Measurements from ENCODE around the gene FREY1. TPM values are rescaled to one million over a fixed set of nuclear protein-coding genes. Genes with fewer than 3 reads are reported as not detected.

The FREY1 gene
- total RNA-seq, 6 experiments from 2014 or later, result 0.38 to 0.74 (median 0.68) TPM

DNA sequence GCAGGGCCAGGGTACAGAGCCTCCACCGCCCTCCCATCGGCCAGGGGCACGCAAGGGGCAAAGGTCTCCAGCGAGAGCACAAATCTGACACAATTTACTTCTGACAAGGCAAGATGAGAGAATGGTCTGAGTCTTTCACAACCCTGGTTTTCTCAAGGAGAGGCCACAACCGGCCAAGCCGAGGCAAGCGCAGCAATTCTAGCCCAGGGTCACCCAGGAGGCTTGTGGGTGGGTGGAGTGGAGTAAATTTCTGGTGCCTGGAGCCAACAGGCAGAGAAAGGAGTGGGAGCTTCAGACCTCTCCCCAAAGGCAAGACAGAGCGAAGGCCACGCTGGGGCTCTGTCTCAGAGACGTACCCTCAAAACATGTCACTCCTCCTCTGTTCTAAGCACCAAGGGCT lies 24.7 kb upstream of the FREY1 start:
- peaks cover 5% of the 10 kb centered on the region; the same call in 1 of the 2 replicates for H3K27me3 Mint-ChIP-seq (ENCODE audit: insufficient read depth)
- DNase-seq, result no peak
- no peaks in the 10 kb centered on the region for H3K9me3 Mint-ChIP-seq
- TF ChIP-seq, protein P1, sequence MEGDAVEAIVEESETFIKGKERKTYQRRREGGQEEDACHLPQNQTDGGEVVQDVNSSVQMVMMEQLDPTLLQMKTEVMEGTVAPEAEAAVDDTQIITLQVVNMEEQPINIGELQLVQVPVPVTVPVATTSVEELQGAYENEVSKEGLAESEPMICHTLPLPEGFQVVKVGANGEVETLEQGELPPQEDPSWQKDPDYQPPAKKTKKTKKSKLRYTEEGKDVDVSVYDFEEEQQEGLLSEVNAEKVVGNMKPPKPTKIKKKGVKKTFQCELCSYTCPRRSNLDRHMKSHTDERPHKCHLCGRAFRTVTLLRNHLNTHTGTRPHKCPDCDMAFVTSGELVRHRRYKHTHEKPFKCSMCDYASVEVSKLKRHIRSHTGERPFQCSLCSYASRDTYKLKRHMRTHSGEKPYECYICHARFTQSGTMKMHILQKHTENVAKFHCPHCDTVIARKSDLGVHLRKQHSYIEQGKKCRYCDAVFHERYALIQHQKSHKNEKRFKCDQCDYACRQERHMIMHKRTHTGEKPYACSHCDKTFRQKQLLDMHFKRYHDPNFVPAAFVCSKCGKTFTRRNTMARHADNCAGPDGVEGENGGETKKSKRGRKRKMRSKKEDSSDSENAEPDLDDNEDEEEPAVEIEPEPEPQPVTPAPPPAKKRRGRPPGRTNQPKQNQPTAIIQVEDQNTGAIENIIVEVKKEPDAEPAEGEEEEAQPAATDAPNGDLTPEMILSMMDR (IDR thresholded peaks at IDR 0.05), result no peak
- no peak overlapping the region for H3K27ac Mint-ChIP-seq
- H3K4me1 Mint-ChIP-seq (ENCODE audit: low read depth), result peaks cover 15% of the 10 kb centered on the region
- peaks cover 10% of the 10 kb centered on the region for H3K36me3 Mint-ChIP-seq (ENCODE audit: low read depth)
- no peak overlapping the region for H3K4me3 Mint-ChIP-seq

DNA sequence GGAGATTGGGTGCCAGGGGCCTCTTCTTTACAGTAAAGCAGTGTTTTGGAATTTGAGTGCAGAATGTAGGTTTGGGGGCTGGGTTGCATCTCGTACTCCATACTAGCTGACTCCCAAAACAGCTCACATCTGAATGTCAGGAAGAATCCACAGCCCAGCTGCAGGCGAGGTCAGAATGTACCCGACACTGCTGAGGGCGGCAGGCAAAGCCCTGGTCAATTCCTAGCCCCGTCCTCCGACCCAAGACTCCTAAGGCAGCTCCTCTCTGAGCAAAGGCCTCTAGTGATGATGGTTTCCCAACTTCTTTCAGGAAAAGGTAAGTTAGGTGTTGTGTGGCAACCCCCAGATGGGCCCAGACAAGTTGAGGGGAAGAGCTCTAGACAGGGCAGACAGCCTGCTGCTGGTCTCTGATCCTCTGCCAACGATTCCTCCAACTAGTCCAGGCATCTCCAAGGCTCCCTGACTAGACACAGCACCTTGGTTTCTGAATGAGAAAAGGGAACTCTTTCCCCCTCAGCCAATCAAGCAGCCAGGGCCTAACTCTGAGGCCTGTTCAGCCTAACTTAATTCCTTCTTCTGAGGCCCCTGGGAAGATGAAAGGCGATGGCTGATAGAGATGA lies 24.0 kb upstream of the FREY1 start:
- H3K27me3 Mint-ChIP-seq (ENCODE audit: insufficient read depth), result peaks cover 11% of the 10 kb centered on the region; the same call in 1 of the 2 replicates
- no peak overlapping the region for H3K27ac Mint-ChIP-seq

DNA sequence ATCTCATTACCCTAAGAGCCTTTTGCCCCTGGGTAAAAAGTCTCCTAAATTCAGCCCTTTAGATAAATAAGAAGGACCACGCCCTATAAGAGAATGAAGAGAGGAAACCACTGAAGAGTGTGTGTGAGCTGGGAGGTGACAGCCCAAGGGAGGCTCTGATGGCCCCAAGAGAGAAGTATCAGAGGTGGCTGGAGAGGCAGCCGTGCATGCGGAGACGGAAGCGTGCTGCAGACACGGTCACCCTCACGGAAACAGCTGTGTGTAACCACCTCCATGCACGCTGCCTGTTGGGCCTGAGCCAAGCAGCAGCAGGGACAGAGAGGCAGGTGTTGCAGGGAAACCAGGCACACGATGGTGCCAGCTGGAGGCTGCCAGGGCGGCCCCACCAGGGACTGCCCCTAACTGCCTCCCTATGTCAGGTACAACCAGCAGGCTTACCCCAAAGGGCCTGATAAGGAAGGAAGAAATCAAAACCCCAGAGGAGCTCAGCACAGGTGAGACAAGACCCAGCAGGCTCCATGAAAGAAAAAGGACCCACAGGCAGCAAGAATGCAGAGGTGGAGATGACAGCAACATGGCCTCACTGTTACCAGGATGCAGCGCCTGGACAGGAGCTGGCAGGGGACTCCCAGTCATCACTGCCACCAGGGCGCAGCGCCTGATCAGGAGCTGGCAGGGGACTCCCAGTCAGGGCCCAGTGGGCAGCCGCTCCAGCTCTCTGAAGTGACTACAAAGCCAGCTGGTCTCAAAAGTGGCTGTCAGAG lies 23.1 kb upstream of the FREY1 start:
- peaks cover 10% of the 10 kb centered on the region for H3K36me3 Mint-ChIP-seq (ENCODE audit: low read depth)
- no peaks in the 10 kb centered on the region for H3K9me3 Mint-ChIP-seq
- no peak for DNase-seq
- TF ChIP-seq, protein P1 (IDR thresholded peaks at IDR 0.05), result no peak
- peaks cover 15% of the 10 kb centered on the region for H3K4me1 Mint-ChIP-seq (ENCODE audit: low read depth)
- H3K4me3 Mint-ChIP-seq, result no peak overlapping the region
- peak overlapping the region; percentile 40 for H3K27ac Mint-ChIP-seq
- H3K27me3 Mint-ChIP-seq (ENCODE audit: insufficient read depth), result peaks cover 16% of the 10 kb centered on the region; the same call in 1 of the 2 replicates

More for the DNA sequence above, 24.0 kb upstream of the FREY1 start:
- Mint-ChIP-seq H3K9me3 (no peaks in the 10 kb centered on the region), H3K4me1 (ENCODE audit: low read depth) (peaks cover 15% of the 10 kb centered on the region), H3K4me3 (no peak overlapping the region), H3K36me3 (ENCODE audit: low read depth) (peaks cover 10% of the 10 kb centered on the region)
- TF ChIP-seq, protein P1 (IDR thresholded peaks at IDR 0.05), result no peak
- DNase-seq, result no peak

DNA sequence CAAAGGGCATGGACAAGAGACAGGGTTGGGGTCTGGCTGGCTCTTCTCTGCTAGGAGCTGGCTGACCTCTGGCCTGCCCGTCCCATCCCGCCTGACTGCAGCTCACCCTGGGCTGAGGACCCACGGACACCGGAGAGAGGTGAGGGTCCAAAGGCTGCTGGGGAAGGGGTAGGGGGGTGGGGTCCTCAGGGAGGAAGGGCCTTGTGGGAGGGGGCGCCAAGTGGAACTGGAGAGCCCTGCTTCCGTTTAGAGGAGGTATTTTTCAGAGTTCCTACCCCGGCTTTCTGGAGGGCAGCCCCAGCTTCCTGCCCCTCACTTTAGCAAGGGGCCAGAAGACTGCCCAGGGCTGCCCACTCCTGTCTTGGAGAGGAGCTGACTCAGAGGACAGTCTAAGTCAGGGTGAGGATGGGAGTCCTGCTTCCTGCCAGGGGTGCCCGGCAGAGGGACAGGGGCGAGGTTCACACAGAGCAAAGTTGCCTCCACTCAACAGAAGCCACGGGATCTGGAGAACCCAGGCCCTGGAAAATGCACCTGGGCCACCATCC lies 22.5 kb upstream of the FREY1 start:
- H3K36me3 Mint-ChIP-seq (ENCODE audit: low read depth), result peaks cover 10% of the 10 kb centered on the region
- no peak overlapping the region for H3K4me3 Mint-ChIP-seq
- peak overlapping the region; percentile 40 for H3K27ac Mint-ChIP-seq
- H3K27me3 Mint-ChIP-seq (ENCODE audit: insufficient read depth), result peaks cover 16% of the 10 kb centered on the region; the same call in 1 of the 2 replicates
- H3K4me1 Mint-ChIP-seq (ENCODE audit: low read depth), result peaks cover 15% of the 10 kb centered on the region
- DNase-seq, result no peak
- no peaks in the 10 kb centered on the region for H3K9me3 Mint-ChIP-seq
- TF ChIP-seq, protein P1 (IDR thresholded peaks at IDR 0.05), result no peak

DNA sequence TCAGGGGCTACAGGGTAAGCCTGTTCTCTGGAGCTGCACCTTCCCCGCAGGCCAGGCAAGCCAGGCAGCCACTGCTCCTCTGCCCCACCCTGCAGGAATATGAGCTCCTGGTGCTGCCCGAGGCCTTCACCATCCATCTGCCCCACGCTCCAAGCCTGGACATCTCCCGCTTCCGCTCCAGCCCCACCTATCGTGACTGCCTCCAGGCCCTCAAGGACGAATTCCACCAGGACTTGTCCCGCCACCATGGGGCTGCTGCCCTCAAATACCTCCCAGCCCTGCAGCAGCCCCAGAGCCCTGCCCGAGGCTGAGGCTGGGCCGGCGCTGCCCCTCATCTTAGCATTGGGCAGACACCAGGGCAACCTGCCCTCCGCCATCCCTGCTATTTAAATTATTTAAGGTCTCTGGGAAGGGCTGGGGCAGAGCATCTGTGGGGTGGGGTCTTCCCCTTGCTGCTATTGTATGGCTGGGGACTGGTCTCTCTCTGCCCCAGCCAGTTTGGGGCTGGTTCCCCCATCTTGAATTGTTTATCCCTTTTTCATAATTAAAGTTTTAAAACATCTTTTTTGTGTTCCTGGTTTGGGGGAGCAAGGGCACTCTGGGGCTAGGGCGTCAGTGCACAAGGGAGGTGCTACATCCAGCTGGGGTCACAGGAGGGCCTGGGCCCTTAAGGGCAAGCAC lies 21.6 kb upstream of the FREY1 start:
- TF ChIP-seq, protein P1 (IDR thresholded peaks at IDR 0.05), result no peak
- Mint-ChIP-seq H3K36me3 (ENCODE audit: low read depth) (peaks cover 9% of the 10 kb centered on the region), H3K4me1 (ENCODE audit: low read depth) (peaks cover 15% of the 10 kb centered on the region), H3K27ac (no peak overlapping the region), H3K9me3 (no peaks in the 10 kb centered on the region), H3K4me3 (no peak overlapping the region), H3K27me3 (ENCODE audit: insufficient read depth) (peaks cover 20% of the 10 kb centered on the region)
- DNase-seq, result no peak

Data from HFFc6 (cell line).